Kidney (tissue), 14 donors: ENCODE measurements around the gene SRCIN1. TPM values are rescaled to one million over a fixed set of nuclear protein-coding genes. Genes with fewer than 3 reads are reported as not detected.

Experiments used
- DNase-seq, 5 donors: peaks; one replicate each; pipeline ENCODE4 v3.0.0-alpha.2; 2013 to 2020
- FAIRE-seq: peaks from 2 replicates; lab custom pipeline; 2012; peaks lifted over from hg19 to GRCh38; lab: Jason Lieb, UNC
- H3K27ac ChIP-seq, 2 donors: one replicate each; pipeline ENCODE4 v1.7.0; 2013; ENCODE audit warnings: low read depth in 2 of 2, low read length in 2 of 2, inconsistent platforms in 1 of 2
- H3K27me3 ChIP-seq: one replicate; pipeline ENCODE4 v1.7.1; 2013; ENCODE audit warnings: low read length, inconsistent platforms; ENCODE audit not compliant: control insufficient read depth, insufficient read depth
- H3K36me3 ChIP-seq, 3 donors: one replicate each; pipeline versions ENCODE4 v1.7.0 to v1.7.1; 2013; ENCODE audit warnings: low read length in 3 of 3, control low read depth in 1 of 3, inconsistent platforms in 1 of 3; ENCODE audit not compliant: insufficient read depth in 3 of 3, control insufficient read depth in 2 of 3
- H3K4me1 ChIP-seq, 3 donors: one replicate each; pipeline versions ENCODE4 v1.7.0 to v1.7.1; 2013; ENCODE audit warnings: low read length in 3 of 3, inconsistent platforms in 1 of 3, low read depth in 1 of 3; ENCODE audit not compliant: control insufficient read depth in 2 of 3, insufficient read depth in 2 of 3
- H3K4me3 ChIP-seq, 3 donors: one replicate each; pipeline versions ENCODE4 v1.7.0 to v1.8.1; 2013; ENCODE audit warnings: low read length in 3 of 3, control low read depth in 1 of 3, inconsistent platforms in 1 of 3
- H3K9ac ChIP-seq, 3 donors: one replicate each; pipeline versions ENCODE4 v1.7.0 to v1.7.1; 2013; ENCODE audit warnings: low read length in 3 of 3, control low read depth in 1 of 3, inconsistent platforms in 1 of 3
- H3K9me3 ChIP-seq, 3 donors: one replicate each; pipeline versions ENCODE4 v1.7.0 to v1.7.1; 2013; ENCODE audit warnings: low read length in 3 of 3, control low read depth in 1 of 3, inconsistent platforms in 1 of 3; ENCODE audit not compliant: control insufficient read depth in 2 of 3, insufficient read depth in 1 of 3
- CTCF ChIP-seq: IDR thresholded peaks from 3 replicates; pipeline ENCODE4 v1.5.1; 2012; ENCODE audit warnings: mild to moderate bottlenecking, moderate library complexity, borderline replicate concordance; ENCODE audit not compliant: insufficient read depth; ENCODE audit errors: extremely low read depth
- intact Hi-C: fragments of 100-400 bp; cut with DNase I; formaldehyde crosslinking; loops from one replicate; pipeline ENCODE4 v1.11.1; 2022
- polyA plus RNA-seq: library from polyadenylated mRNA; stranded (reverse); fragments of 350-450 nt; fragmentation: Illumina TruSeq; extraction: RNeasy Lipid Tissue Mini Kit (QIAGEN cat#74804); gene quantifications from one replicate; pipeline ENCODE4 v1.2.3, GENCODE V29; 2014; ENCODE audit warnings: low read depth, low replicate concordance; ENCODE audit not compliant: insufficient read depth
- total RNA-seq: library from RNA; stranded (reverse); fragmentation: NEBNext Ultra II Directional; extraction: Animal tissue kit (Norgen Biotek cat#: 25700); gene quantifications from one replicate; pipeline ENCODE4 v1.2.1, GENCODE V29; 2021
- donor health status: control.
- donor health status: control.
- donor health status: control.
- donor health status: control.
- donor health status: control.
- donor health status: DM: yes; HTN: yes; CAD: no.
- donor health status: Normal renal cell carcinoma (clear cell type).

SRCIN1 gene
- total and polyA plus RNA-seq, 2 donors from 2014 or later = 0.34 to 6.1 TPM

- Histone ChIP-seq H3K4me1 (peaks cover 0 to 4% (median 0%) of the 10 kb centered on the region in 3 donors), H3K4me3 (no peak overlapping the region), H3K27me3 (peaks cover 42% of the 10 kb centered on the region), H3K9ac (no peak overlapping the region), H3K9me3 (no peaks in the 10 kb centered on the region), H3K27ac (no peak overlapping the region), H3K36me3 (no peaks in the 10 kb centered on the region)
- intact Hi-C loops = no loop called here
- no peak for TF ChIP-seq CTCF
- FAIRE-seq = no peak
- DNase-seq = no peak
Measured at GRCh38 chr17:38566666-38567031, 39.1 kb downstream of the SRCIN1 start.

- FAIRE-seq = no peak
- H3K36me3 ChIP-seq = no peaks in the 10 kb centered on the region
- intact Hi-C loops = no loop called here
- H3K27ac ChIP-seq = no peak overlapping the region
- H3K27me3 ChIP-seq = peaks cover 43% of the 10 kb centered on the region
- H3K4me1 ChIP-seq = peaks cover 0 to 4% (median 0%) of the 10 kb centered on the region in 3 donors
- DNase-seq = no peak
- H3K9ac ChIP-seq = no peak overlapping the region
- H3K4me3 ChIP-seq = no peak overlapping the region
- no peaks in the 10 kb centered on the region for H3K9me3 ChIP-seq
- no peak for TF ChIP-seq CTCF
Measured at GRCh38 chr17:38565853-38566665, 39.7 kb downstream of the SRCIN1 start.

GRCh38 chr17:38564869-38565268, 40.9 kb downstream of the SRCIN1 start:
- H3K4me1 ChIP-seq = peaks cover 0 to 10% (median 0%) of the 10 kb centered on the region in 3 donors
- FAIRE-seq (no peak), DNase-seq (peak in 3 of 5 donors; percentile 60 to 69 (median 64))
- no peak overlapping the region for H3K9ac ChIP-seq
- TF ChIP-seq CTCF = no peak
- no peak overlapping the region for H3K4me3 ChIP-seq
- H3K36me3 ChIP-seq = no peaks in the 10 kb centered on the region
- no peak overlapping the region for H3K27ac ChIP-seq
- intact Hi-C loops = no loop called here
- peaks cover 53% of the 10 kb centered on the region for H3K27me3 ChIP-seq
- no peaks in the 10 kb centered on the region for H3K9me3 ChIP-seq
